ENCODE results near the gene SLC26A3.
"Not testable (repeated sequence)": the region's sequence is repeated elsewhere in the genome, so short reads cannot be mapped to it uniquely, and the experiment has no call there.

Gene SLC26A3

GRCh38 chr7:107803009-107803610 is at the start of gene SLC26A3:
Gene SLC26A3 (minus strand): TSS chr7:107803223. CDS start chr7:107794509, 8,714 bp downstream.
- ATAC-seq (replicated peaks) (no peak), DNase-seq (no peak)
- Mint-ChIP-seq H3K27ac (no peak within 1 kb of the TSS), H3K36me3 (no peaks in the 10 kb centered on the region), H3K9me3 (no peaks in the 10 kb centered on the region), H3K4me1 (no peaks in the 10 kb centered on the region), H3K27me3 (peaks cover 9 to 20% of the 10 kb centered on the region in 2 donors), H3K4me3 (no peak within 1 kb of the TSS)

GRCh38 chr7:107850643-107851042 is 47.6 kb upstream of the SLC26A3 start:
- DNase-seq (no peak), ATAC-seq (replicated peaks) (no peak)
- H3K4me3 Mint-ChIP-seq: no peak overlapping the region
- no peak overlapping the region for H3K27ac Mint-ChIP-seq
- no peaks in the 10 kb centered on the region for H3K27me3 Mint-ChIP-seq
- no peaks in the 10 kb centered on the region for H3K4me1 Mint-ChIP-seq
- peaks cover 0 to 2% of the 10 kb centered on the region in 2 donors for H3K9me3 Mint-ChIP-seq
- no peaks in the 10 kb centered on the region for H3K36me3 Mint-ChIP-seq

GRCh38 chr7:107850216-107850615 is 47.2 kb upstream of the SLC26A3 start:
- no peaks in the 10 kb centered on the region for H3K4me1 Mint-ChIP-seq

GRCh38 chr7:107848211-107848610 is 45.2 kb upstream of the SLC26A3 start:
- ATAC-seq (replicated peaks); H3K9me3 Mint-ChIP-seq; H3K27me3 Mint-ChIP-seq; H3K4me3 Mint-ChIP-seq; DNase-seq; H3K27ac Mint-ChIP-seq; H3K36me3 Mint-ChIP-seq; H3K4me1 Mint-ChIP-seq: not testable (repeated sequence)

More at GRCh38 chr7:107850216-107850615, 47.2 kb upstream of the SLC26A3 start:
- Mint-ChIP-seq H3K4me3 (no peak overlapping the region), H3K36me3 (no peaks in the 10 kb centered on the region), H3K9me3 (peaks cover 0 to 2% of the 10 kb centered on the region in 2 donors), H3K27me3 (no peaks in the 10 kb centered on the region), H3K27ac (no peak overlapping the region)
- ATAC-seq (replicated peaks) (no peak), DNase-seq (no peak)

- not testable (repeated sequence) for ATAC-seq (replicated peaks); H3K36me3 Mint-ChIP-seq
Observed at GRCh38 chr7:107847836-107848175, 44.8 kb upstream of the SLC26A3 start.

GRCh38 chr7:107847168-107847835 is 44.3 kb upstream of the SLC26A3 start:
- ATAC-seq (replicated peaks): no peak
- Mint-ChIP-seq H3K36me3 (no peaks in the 10 kb centered on the region), H3K4me1 (no peaks in the 10 kb centered on the region), H3K4me3 (no peak overlapping the region), H3K27me3 (no peaks in the 10 kb centered on the region), H3K9me3 (peaks cover 0 to 2% of the 10 kb centered on the region in 2 donors), H3K27ac (no peak overlapping the region)
- no peak for DNase-seq

More at GRCh38 chr7:107847836-107848175, 44.8 kb upstream of the SLC26A3 start:
- not testable (repeated sequence) for H3K9me3 Mint-ChIP-seq, H3K27ac Mint-ChIP-seq, DNase-seq, H3K4me3 Mint-ChIP-seq, H3K4me1 Mint-ChIP-seq, H3K27me3 Mint-ChIP-seq

GRCh38 chr7:107846324-107846723 is 43.3 kb upstream of the SLC26A3 start:
- Mint-ChIP-seq H3K36me3 (no peaks in the 10 kb centered on the region), H3K4me1 (no peaks in the 10 kb centered on the region), H3K27me3 (no peaks in the 10 kb centered on the region), H3K9me3 (peaks cover 0 to 2% of the 10 kb centered on the region in 2 donors), H3K4me3 (no peak overlapping the region), H3K27ac (no peak overlapping the region)
- DNase-seq (no peak), ATAC-seq (replicated peaks) (no peak)

GRCh38 chr7:107843184-107843583 is 40.2 kb upstream of the SLC26A3 start:
- Mint-ChIP-seq H3K4me3 (no peak overlapping the region), H3K9me3 (peaks cover 2 to 4% of the 10 kb centered on the region in 2 donors)
- no peak for ATAC-seq (replicated peaks)

GRCh38 chr7:107842213-107842612 is 39.2 kb upstream of the SLC26A3 start:
- Mint-ChIP-seq H3K36me3 (no peaks in the 10 kb centered on the region), H3K27ac (no peak overlapping the region), H3K27me3 (peaks cover 10 to 13% of the 10 kb centered on the region in 2 donors), H3K4me1 (no peaks in the 10 kb centered on the region), H3K4me3 (no peak overlapping the region), H3K9me3 (peaks cover 0 to 4% of the 10 kb centered on the region in 2 donors)
- ATAC-seq (replicated peaks): no peak
- no peak for DNase-seq

More at GRCh38 chr7:107843184-107843583, 40.2 kb upstream of the SLC26A3 start:
- H3K27ac Mint-ChIP-seq: no peak overlapping the region
- H3K4me1 Mint-ChIP-seq: no peaks in the 10 kb centered on the region
- no peaks in the 10 kb centered on the region for H3K36me3 Mint-ChIP-seq
- peaks cover 3 to 6% of the 10 kb centered on the region in 2 donors for H3K27me3 Mint-ChIP-seq
- DNase-seq: no peak

GRCh38 chr7:107838816-107839565 is 36.0 kb upstream of the SLC26A3 start:
- no peak for ATAC-seq (replicated peaks)
- peaks cover 0 to 4% of the 10 kb centered on the region in 2 donors for H3K9me3 Mint-ChIP-seq
- no peak overlapping the region for H3K4me3 Mint-ChIP-seq
- H3K4me1 Mint-ChIP-seq: no peaks in the 10 kb centered on the region
- peaks cover 20 to 22% of the 10 kb centered on the region in 2 donors for H3K27me3 Mint-ChIP-seq
- H3K36me3 Mint-ChIP-seq: no peaks in the 10 kb centered on the region
- no peak for DNase-seq
- no peak overlapping the region for H3K27ac Mint-ChIP-seq

GRCh38 chr7:107838024-107838601 is 35.1 kb upstream of the SLC26A3 start:
- H3K27ac Mint-ChIP-seq: no peak overlapping the region
- H3K4me1 Mint-ChIP-seq: no peaks in the 10 kb centered on the region
- peaks cover 24 to 27% of the 10 kb centered on the region in 2 donors for H3K27me3 Mint-ChIP-seq
- no peak overlapping the region for H3K4me3 Mint-ChIP-seq
- H3K36me3 Mint-ChIP-seq: no peaks in the 10 kb centered on the region
- H3K9me3 Mint-ChIP-seq: peaks cover 0 to 4% of the 10 kb centered on the region in 2 donors
- no peak for ATAC-seq (replicated peaks)
- DNase-seq: no peak

- Mint-ChIP-seq H3K4me1 (no peaks in the 10 kb centered on the region), H3K4me3 (no peak overlapping the region), H3K27me3 (peaks cover 24 to 27% of the 10 kb centered on the region in 2 donors), H3K36me3 (no peaks in the 10 kb centered on the region), H3K27ac (no peak overlapping the region), H3K9me3 (peaks cover 0 to 4% of the 10 kb centered on the region in 2 donors)
- no peak for ATAC-seq (replicated peaks)
- no peak for DNase-seq
Observed at GRCh38 chr7:107837145-107837512, 34.1 kb upstream of the SLC26A3 start.

- no peak overlapping the region for H3K4me3 Mint-ChIP-seq
- DNase-seq (no peak), ATAC-seq (replicated peaks) (no peak)
- H3K36me3 Mint-ChIP-seq: no peaks in the 10 kb centered on the region
- peaks cover 30 to 32% of the 10 kb centered on the region in 2 donors for H3K27me3 Mint-ChIP-seq
- H3K4me1 Mint-ChIP-seq: no peaks in the 10 kb centered on the region
- H3K9me3 Mint-ChIP-seq: peaks cover 0 to 4% of the 10 kb centered on the region in 2 donors
- H3K27ac Mint-ChIP-seq: no peak overlapping the region
Observed at GRCh38 chr7:107836237-107837144, 33.5 kb upstream of the SLC26A3 start.

GRCh38 chr7:107834401-107834800 is 31.4 kb upstream of the SLC26A3 start:
- H3K36me3 Mint-ChIP-seq: no peaks in the 10 kb centered on the region
- no peak overlapping the region for H3K27ac Mint-ChIP-seq
- DNase-seq: no peak
- no peak for ATAC-seq (replicated peaks)
- H3K27me3 Mint-ChIP-seq: peaks cover 31 to 45% of the 10 kb centered on the region in 2 donors
- H3K4me3 Mint-ChIP-seq: no peak overlapping the region
- H3K9me3 Mint-ChIP-seq: no peaks in the 10 kb centered on the region
- H3K4me1 Mint-ChIP-seq: no peaks in the 10 kb centered on the region

Data from stimulated activated naive B cell treated with anti-CD40 and anti-IgM and Interleukin-4, amounts not matched to agents 10 μg/mL and 1 μg/mL and 100 μg/mL, for 72 hours (primary cell).